ENCODE data around the gene LRRC8D.

DNA sequence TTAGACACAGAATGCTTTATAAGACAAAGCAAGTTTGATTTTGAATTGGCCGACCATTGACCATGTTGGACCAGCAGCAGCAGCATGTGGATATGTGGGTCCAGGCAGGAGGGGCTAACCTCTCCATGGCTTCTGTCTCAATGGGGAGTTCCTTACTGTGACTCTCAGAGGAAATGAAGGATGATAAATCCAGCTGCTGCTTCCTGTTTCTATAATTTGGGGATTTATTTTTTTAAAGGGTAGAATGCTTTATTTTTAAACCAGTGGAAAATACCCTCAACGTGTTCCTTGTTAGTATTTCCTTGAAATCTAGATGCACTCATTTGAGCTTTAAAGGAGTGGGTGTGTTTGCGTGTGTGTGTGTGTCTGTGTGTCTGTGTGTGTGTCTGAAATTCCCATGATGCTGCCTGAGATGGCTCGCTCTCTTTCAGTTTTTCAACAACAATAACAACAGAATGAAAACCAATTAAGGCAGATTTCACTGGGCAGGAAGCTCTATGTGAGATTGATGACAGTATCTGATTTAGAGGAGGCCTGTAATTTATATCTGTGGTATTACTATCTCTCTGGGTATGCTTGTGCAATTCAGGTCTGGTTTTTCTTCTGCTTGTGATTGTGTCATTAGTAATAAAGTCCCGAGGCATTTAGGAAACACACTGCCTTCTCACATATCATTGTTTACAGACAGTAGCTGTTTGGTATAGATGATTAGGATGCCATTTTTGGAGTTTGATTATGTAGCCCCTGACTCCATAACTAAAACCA is 88.0 kb downstream of the LRRC8D start:
- TF ChIP-seq POLR2AphosphoS5 (IDR thresholded peaks at IDR 0.05) (no peak), POLR2A (IDR thresholded peaks at IDR 0.05) (no peak)
